ACC112 (cell line): ENCODE results near the gene IGSF6.

ENCODE experiments used
- H2AFZ ChIP-seq: fragments of 200-600 bp; sonication (generic); one replicate; pipeline ENCODE4 v1.6.0; 2017; ENCODE audit warnings: antibody characterized with exemption, low read length; ENCODE audit not compliant: unreplicated experiment
- H3K27ac ChIP-seq: fragments of 200-600 bp; sonication (generic); 2 replicates; pipeline ENCODE4 v1.5.1; 2014; ENCODE audit warnings: low read depth, mild to moderate bottlenecking, antibody characterized with exemption, low read length, moderate library complexity
- H3K27me3 ChIP-seq: fragments of 200-600 bp; sonication (generic); 2 replicates; pipeline ENCODE4 v1.6.1; 2014; ENCODE audit warnings: mild to moderate bottlenecking, antibody characterized with exemption, low read length, moderate library complexity, mixed read lengths; ENCODE audit not compliant: insufficient read depth
- H3K36me3 ChIP-seq: fragments of 200-600 bp; sonication (generic); 2 replicates; pipeline ENCODE4 v1.6.1; 2016; ENCODE audit warnings: mild to moderate bottlenecking, antibody characterized with exemption, low read length, moderate library complexity, mixed read lengths; ENCODE audit not compliant: insufficient read depth
- H3K4me1 ChIP-seq: fragments of 200-600 bp; sonication (generic); one replicate; pipeline ENCODE4 v1.6.1; 2016; ENCODE audit warnings: low read length, mixed read lengths; ENCODE audit not compliant: insufficient read depth, unreplicated experiment, control insufficient read depth
- H3K4me3 ChIP-seq: fragments of 200-600 bp; sonication (generic); 2 replicates; pipeline ENCODE4 v1.5.1; 2014; ENCODE audit warnings: mild to moderate bottlenecking, low read depth, low read length
- H3K79me2 ChIP-seq: fragments of 200-600 bp; sonication (generic); one replicate; pipeline ENCODE4 v1.6.0; 2016; ENCODE audit warnings: low read length; ENCODE audit not compliant: control insufficient read depth, unreplicated experiment, insufficient read depth

Gene IGSF6

DNA sequence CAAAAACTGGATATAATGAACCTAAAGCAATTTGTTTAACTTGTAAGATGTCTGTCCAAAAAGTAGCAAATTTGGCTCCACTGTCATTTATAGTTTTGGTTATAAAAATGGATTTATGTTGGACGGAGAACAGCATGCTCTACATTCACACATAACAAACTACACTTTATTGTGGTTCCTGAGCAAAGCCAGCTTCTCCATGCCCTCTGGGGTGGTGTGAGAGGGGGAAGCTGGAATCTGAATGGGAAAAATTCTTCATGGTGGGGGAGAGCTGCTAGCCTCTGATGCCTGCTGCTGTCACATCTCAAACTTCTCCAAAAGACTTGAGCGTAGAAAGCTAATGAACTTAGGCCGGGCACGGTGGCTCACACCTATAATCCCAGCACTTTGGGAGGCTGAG is 62.9 kb downstream of the IGSF6 start:
- Histone ChIP-seq H3K79me2 (no peaks in the 10 kb centered on the region), H3K36me3 (no peaks in the 10 kb centered on the region), H3K4me1 (peaks cover 20% of the 10 kb centered on the region), H3K27ac (0 out of 2 replicates have a peak overlapping the region, but pooled peaks have one; percentile 62), H2AFZ (peak overlapping the region; percentile 66), H3K27me3 (no peaks in the 10 kb centered on the region), H3K4me3 (no peak overlapping the region)
